ENCODE data around the gene MTSS2.

DNA sequence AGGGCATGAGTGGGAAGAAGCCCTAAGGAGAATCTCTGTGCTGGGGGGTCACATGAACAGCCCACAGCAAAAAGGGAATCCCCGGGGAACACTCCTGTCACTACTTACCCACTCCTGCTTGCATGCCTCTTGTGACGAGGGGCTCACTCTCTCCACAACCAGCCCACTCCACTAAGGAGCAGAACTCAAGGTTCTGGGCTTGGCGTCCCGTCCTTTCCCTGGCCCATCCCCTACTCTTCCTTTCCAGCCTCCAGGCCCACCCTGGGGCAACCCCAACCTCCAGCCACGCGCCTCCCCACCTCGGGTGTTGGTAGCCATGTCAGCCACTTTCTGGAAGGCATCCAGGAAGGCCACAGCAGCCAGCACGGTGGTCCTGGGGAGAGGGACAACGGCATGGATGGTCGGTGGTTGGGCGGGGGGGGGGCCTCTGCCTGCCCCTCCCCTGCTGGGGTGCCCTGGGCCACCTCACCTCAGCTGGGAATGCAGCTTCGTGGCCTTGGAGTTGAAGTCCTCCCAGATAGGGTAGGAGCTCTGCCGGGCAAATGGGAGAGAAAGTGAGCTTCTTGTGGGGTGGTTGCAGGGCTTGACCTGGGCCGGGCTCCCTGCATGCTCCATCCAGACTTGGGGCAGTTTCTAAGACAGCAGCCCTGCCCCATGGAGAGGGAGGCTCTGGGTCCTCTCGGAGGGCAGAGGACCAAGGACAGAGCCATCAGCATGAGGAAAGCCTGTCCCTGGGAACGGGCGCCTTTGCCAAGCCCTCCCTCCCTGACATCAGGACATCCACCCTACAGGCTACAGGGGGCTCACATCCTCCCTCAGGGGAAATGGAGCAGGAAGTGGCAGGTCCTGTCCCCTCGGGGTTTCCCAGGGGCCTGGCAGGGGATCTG lies 5.1 kb downstream of the MTSS2 start:
- TF ChIP-seq, protein P1, sequence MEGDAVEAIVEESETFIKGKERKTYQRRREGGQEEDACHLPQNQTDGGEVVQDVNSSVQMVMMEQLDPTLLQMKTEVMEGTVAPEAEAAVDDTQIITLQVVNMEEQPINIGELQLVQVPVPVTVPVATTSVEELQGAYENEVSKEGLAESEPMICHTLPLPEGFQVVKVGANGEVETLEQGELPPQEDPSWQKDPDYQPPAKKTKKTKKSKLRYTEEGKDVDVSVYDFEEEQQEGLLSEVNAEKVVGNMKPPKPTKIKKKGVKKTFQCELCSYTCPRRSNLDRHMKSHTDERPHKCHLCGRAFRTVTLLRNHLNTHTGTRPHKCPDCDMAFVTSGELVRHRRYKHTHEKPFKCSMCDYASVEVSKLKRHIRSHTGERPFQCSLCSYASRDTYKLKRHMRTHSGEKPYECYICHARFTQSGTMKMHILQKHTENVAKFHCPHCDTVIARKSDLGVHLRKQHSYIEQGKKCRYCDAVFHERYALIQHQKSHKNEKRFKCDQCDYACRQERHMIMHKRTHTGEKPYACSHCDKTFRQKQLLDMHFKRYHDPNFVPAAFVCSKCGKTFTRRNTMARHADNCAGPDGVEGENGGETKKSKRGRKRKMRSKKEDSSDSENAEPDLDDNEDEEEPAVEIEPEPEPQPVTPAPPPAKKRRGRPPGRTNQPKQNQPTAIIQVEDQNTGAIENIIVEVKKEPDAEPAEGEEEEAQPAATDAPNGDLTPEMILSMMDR (IDR thresholded peaks at IDR 0.05) = no peak
- TF ChIP-seq POLR2AphosphoS5 (IDR thresholded peaks at IDR 0.05) (no peak), POLR2A (IDR thresholded peaks at IDR 0.05; ENCODE audit: low read depth) (no peak), EP300 (IDR thresholded peaks at IDR 0.05) (no peak)

Data from esophagus muscularis mucosa (tissue), 4 donors.